Measurements from ENCODE around the gene TAF1A. TPM values are rescaled to one million over a fixed set of nuclear protein-coding genes. Genes with fewer than 3 reads are reported as not detected.
"Not testable (repeated sequence)": the region's sequence is repeated elsewhere in the genome, so short reads cannot be mapped to it uniquely, and the experiment has no call there.

TAF1A gene
- total RNA-seq, 4 donors from 2014 or later = 1.6 to 12.4 (median 4.4) TPM

DNA sequence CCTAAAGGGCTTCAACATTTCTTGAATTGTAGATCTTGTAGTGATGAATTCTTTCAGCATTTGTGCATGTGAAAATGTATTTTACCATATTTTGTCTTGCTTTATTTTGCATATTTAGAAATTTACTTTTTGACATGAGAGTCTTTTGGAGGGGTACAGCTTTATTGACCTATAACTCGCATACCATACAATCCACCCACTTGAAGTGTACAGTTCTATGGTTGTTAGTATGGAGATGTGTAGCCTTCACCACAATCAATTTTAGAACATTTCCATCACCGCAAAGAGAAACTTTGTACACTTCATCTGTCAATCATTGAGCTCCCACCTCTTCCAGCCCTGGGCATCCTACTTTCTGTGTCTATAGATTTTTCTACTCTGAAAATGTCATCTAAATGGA is 21.0 kb upstream of the TAF1A start:
- Histone ChIP-seq H3K4me3 (no peak overlapping the region), H3K27me3 (no peaks in the 10 kb centered on the region), H3K36me3 (no peaks in the 10 kb centered on the region), H3K9me3 (no peaks in the 10 kb centered on the region), H3K27ac (no peak overlapping the region), H3K4me1 (no peaks in the 10 kb centered on the region)
- TF ChIP-seq, protein P1, sequence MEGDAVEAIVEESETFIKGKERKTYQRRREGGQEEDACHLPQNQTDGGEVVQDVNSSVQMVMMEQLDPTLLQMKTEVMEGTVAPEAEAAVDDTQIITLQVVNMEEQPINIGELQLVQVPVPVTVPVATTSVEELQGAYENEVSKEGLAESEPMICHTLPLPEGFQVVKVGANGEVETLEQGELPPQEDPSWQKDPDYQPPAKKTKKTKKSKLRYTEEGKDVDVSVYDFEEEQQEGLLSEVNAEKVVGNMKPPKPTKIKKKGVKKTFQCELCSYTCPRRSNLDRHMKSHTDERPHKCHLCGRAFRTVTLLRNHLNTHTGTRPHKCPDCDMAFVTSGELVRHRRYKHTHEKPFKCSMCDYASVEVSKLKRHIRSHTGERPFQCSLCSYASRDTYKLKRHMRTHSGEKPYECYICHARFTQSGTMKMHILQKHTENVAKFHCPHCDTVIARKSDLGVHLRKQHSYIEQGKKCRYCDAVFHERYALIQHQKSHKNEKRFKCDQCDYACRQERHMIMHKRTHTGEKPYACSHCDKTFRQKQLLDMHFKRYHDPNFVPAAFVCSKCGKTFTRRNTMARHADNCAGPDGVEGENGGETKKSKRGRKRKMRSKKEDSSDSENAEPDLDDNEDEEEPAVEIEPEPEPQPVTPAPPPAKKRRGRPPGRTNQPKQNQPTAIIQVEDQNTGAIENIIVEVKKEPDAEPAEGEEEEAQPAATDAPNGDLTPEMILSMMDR (IDR thresholded peaks at IDR 0.05) = no peak
- no peak for TF ChIP-seq POLR2A (IDR thresholded peaks at IDR 0.05)
- no peak for DNase-seq

DNA sequence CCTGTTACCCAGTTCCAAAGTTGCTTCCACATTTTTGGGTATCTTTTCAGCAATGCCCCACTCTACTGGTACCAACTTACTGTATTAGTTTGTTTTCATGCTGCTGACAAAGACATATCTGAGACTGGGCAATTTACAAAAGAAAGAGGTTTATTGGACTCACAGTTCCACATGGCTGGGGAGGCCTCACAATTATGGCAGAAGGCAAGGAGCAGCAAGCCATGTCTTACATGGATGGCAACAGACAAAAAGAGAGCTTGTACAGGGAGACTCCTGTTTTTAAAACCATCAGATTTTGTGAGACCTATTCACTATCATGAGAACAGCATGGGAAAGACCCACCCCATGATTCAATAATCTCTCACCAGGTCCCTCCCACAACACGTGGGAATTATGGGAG is 19.4 kb upstream of the TAF1A start:
- not testable (repeated sequence) for H3K4me3 ChIP-seq, H3K27me3 ChIP-seq, H3K36me3 ChIP-seq, H3K9me3 ChIP-seq, DNase-seq, H3K27ac ChIP-seq, H3K4me1 ChIP-seq

DNA sequence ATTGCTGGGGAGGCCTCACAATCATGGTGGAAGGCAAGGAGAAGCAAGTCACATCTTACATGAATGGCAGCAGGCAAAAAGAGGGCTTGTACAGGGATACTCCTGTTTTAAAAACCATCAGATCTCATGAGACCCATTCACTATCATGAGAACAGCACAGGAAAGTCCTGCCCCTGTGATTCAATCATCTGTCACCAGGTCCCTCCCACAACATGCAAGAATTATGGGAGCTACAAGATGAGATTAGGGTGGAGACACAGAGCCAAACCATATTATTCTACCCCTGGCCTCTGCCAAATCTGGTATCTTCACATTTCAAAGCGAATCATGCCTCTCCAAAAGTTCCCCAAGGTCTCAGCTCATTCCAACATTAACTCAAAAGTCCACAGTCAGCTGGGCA is 17.0 kb upstream of the TAF1A start:
- TF ChIP-seq POLR2A (IDR thresholded peaks at IDR 0.05) = no peak
- TF ChIP-seq, protein P1 (IDR thresholded peaks at IDR 0.05) = no peak
- no peaks in the 10 kb centered on the region for H3K27me3 ChIP-seq
- no peaks in the 10 kb centered on the region for H3K4me1 ChIP-seq
- H3K27ac ChIP-seq = no peak overlapping the region
- no peaks in the 10 kb centered on the region for H3K9me3 ChIP-seq
- H3K36me3 ChIP-seq = no peaks in the 10 kb centered on the region
- no peak for DNase-seq
- H3K4me3 ChIP-seq = no peak overlapping the region

DNA sequence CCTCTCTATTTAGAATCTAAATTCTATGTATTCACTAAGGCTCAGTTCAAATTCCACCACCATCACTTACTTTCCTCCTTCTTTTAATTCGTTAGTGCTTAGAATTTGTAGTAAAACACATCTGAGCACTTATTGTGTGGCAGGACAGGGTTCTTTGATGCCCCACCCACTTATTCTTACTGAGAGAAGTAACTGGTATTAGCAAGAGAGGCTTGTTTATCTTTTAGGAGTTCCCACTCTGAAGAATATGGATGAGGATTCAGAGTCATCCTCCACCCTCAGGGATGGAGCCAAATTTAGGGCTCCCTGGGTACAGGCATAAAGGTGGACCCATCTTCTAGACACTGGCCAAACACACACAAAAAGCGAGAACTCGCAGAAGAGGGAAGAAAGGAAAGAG is 11.5 kb upstream of the TAF1A start:
- H3K9me3 ChIP-seq = no peaks in the 10 kb centered on the region
- DNase-seq = no peak
- no peaks in the 10 kb centered on the region for H3K4me1 ChIP-seq
- H3K27ac ChIP-seq = no peak overlapping the region
- H3K36me3 ChIP-seq = no peaks in the 10 kb centered on the region
- TF ChIP-seq, protein P1 (IDR thresholded peaks at IDR 0.05) = no peak
- TF ChIP-seq POLR2A (IDR thresholded peaks at IDR 0.05) = no peak
- no peaks in the 10 kb centered on the region for H3K27me3 ChIP-seq
- H3K4me3 ChIP-seq = no peak overlapping the region

DNA sequence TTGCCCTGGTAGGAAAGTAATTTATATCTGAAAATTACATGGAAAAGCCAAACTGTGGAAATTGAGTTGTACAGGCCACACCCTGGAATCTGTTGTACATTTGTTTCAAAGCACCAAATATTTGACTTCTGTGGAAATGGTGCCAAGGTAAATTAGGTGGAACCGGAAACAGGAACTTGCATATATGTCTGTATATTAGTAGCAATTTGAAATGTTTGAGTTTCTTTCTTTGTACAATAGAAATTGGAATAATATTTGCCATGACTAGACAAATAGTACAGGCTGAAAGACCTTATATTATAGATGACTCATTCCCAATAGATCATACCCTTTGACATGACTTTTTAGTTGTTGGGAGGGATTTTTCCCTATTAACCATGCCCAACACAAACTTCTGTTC is 10.5 kb upstream of the TAF1A start:
- TF ChIP-seq POLR2A (IDR thresholded peaks at IDR 0.05) = no peak
- TF ChIP-seq, protein P1 (IDR thresholded peaks at IDR 0.05) = no peak

DNA sequence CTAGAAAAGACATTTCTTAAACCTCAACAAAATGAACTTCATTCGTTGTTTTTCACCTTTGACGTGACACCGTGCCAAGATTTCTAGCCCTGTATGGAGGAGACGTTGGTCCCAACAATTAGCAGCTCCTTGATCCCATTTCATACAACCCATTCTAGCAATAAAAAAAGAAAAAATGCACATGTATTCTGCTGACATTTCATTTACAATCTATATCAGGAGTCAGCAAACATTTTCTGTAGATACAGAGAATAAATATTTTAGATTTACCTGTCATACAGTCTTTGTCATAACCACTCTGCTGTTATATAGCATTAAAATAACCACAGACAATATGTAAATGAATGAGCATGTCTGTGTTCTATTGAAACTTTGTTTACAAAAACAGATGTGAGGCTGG is 7.0 kb upstream of the TAF1A start:
- no peak overlapping the region for H3K4me3 ChIP-seq
- H3K4me1 ChIP-seq = no peaks in the 10 kb centered on the region

More for the DNA sequence above, 10.5 kb upstream of the TAF1A start:
- no peak overlapping the region for H3K27ac ChIP-seq
- no peaks in the 10 kb centered on the region for H3K27me3 ChIP-seq
- H3K9me3 ChIP-seq = no peaks in the 10 kb centered on the region
- no peak for DNase-seq
- no peaks in the 10 kb centered on the region for H3K4me1 ChIP-seq
- no peak overlapping the region for H3K4me3 ChIP-seq
- H3K36me3 ChIP-seq = no peaks in the 10 kb centered on the region

More for the DNA sequence above, 7.0 kb upstream of the TAF1A start:
- no peaks in the 10 kb centered on the region for H3K27me3 ChIP-seq
- no peak overlapping the region for H3K27ac ChIP-seq
- H3K36me3 ChIP-seq = no peaks in the 10 kb centered on the region
- TF ChIP-seq, protein P1 (IDR thresholded peaks at IDR 0.05) = no peak
- TF ChIP-seq POLR2A (IDR thresholded peaks at IDR 0.05) = no peak
- DNase-seq = no peak
- no peaks in the 10 kb centered on the region for H3K9me3 ChIP-seq

Data from Peyer's patch (tissue), 4 donors.